ENCODE measurements around the gene UBE2D2.

The UBE2D2 gene

DNA sequence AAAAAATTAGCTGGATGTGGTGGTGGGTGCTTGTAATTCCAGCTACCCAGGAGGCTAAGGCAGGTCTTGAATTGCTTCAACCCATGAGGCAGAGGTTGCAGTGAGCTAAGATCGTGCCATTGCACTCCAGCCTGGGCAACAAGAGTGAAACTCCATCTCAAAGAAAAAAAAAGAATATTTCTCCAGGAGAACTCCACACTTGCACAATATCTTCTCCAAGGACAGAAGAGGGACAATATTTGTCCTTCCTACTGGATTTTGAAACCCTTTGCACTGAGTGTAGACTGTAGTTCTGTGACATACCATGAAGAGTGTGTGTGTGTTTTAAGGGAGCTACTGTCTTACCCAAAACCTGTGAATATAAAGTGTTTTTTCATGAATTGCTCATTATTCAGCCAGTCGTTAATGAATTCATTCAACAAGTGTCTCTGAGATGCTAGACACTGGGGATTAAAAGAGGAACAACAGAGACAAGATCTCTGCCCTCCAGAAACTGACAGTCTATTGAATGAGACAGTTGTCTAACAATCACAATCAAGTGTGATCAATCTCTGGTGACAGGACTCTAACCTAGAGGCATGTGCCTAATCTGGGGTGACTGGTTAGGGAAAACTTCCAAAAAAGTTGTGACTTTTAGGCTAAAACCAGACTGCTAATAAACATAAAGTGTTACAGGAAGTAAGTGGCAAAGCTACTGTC lies 9.8 kb upstream of the UBE2D2 start:
- H3K27me3 ChIP-seq (ENCODE audit: control insufficient read depth, insufficient read depth, low read length): no peaks in the 10 kb centered on the region
- no peaks in the 10 kb centered on the region for H3K9me3 ChIP-seq (ENCODE audit: control insufficient read depth, low read depth, low read length)
- no peaks in the 10 kb centered on the region for H3K36me3 ChIP-seq (ENCODE audit: control insufficient read depth, low read depth, low read length)
- H3K9ac ChIP-seq (ENCODE audit: low read length): no peak overlapping the region
- no peak overlapping the region for H3K4me3 ChIP-seq (ENCODE audit: low read length)
- no peak overlapping the region for H3K27ac ChIP-seq (ENCODE audit: low read length)
- H3K4me1 ChIP-seq (ENCODE audit: control insufficient read depth, low read depth, low read length): no peaks in the 10 kb centered on the region

DNA sequence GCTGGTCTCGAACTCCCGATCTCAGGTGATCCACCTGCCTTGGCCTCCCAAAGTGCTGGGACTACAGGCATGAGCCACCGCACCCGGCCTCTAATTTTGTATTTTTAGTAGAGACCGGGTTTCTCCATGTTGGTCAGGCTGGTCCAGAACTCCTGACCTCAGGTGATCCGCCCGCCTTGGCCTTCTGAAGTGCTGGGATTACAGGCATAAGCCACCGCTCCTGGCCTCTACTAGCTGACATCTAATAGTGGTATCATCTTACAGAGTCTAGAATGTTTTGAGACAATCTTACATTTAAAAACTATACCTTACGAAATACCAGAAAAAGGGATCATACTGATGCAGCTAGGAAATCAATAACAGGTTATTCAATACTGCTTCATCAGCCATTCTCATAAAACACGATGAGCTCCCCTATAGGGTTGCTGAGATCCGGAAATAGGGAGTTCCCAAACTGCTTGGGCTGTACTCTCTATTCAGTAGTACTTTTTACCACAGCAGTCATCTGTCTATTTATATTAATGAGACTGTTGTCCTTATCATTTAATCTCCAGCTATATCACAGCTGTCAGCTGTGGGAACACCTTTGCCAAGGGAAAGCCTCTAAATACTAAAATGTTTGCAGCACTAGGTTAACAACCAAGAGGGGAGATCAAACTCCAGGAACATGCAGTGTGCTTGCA lies 8.1 kb upstream of the UBE2D2 start:
- no peaks in the 10 kb centered on the region for H3K4me1 ChIP-seq (ENCODE audit: control insufficient read depth, low read depth, low read length)
- no peak overlapping the region for H3K9ac ChIP-seq (ENCODE audit: low read length)
- H3K27me3 ChIP-seq (ENCODE audit: control insufficient read depth, insufficient read depth, low read length): no peaks in the 10 kb centered on the region
- no peak overlapping the region for H3K4me3 ChIP-seq (ENCODE audit: low read length)
- no peaks in the 10 kb centered on the region for H3K36me3 ChIP-seq (ENCODE audit: control insufficient read depth, low read depth, low read length)
- H3K9me3 ChIP-seq (ENCODE audit: control insufficient read depth, low read depth, low read length): no peaks in the 10 kb centered on the region
- no peak overlapping the region for H3K27ac ChIP-seq (ENCODE audit: low read length)

DNA sequence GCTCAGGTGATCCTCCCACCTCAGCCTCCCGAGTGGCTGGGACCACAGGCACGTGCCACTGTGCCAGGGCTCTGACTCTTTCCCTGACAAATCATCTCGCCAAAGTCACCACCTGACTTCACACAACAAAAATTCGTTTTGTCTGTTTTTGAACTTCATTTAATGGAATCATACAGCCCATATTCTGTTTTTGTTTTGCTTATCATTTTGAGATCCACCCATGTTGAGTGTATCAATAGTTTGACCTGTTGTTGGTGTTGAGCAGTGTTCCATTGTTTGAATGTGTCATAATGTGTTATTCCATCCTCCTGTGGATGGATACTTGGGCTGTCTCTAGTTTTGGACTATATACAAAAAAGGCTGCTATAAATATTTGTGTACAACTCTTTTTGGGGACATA lies 6.9 kb upstream of the UBE2D2 start:
- H3K9ac ChIP-seq (ENCODE audit: low read length): no peak overlapping the region
- H3K4me1 ChIP-seq (ENCODE audit: control insufficient read depth, low read depth, low read length): no peaks in the 10 kb centered on the region
- H3K36me3 ChIP-seq (ENCODE audit: control insufficient read depth, low read depth, low read length): no peaks in the 10 kb centered on the region
- no peak overlapping the region for H3K4me3 ChIP-seq (ENCODE audit: low read length)
- no peaks in the 10 kb centered on the region for H3K9me3 ChIP-seq (ENCODE audit: control insufficient read depth, low read depth, low read length)
- H3K27ac ChIP-seq (ENCODE audit: low read length): no peak overlapping the region
- no peaks in the 10 kb centered on the region for H3K27me3 ChIP-seq (ENCODE audit: control insufficient read depth, insufficient read depth, low read length)

DNA sequence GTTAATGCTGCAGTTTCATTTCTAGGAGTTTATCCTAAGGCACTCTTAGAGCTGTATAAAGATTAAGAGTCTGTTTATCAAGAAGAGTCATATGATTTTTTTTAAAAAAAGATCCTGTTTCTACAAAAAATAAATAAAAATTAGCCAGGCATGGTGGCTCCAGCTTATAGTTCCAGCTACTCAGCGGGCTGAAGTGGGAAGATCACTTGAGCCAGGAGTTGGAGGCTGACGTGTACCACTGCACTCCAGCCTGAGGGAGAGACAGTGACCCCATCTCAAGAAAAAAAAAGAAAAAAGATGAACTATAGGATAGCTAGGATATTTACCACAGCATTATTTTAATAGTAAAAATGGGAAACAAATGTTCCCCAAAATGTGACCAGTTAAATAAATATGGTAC lies 3.3 kb upstream of the UBE2D2 start:
- Histone ChIP-seq H3K4me3 (ENCODE audit: low read length) (no peak overlapping the region), H3K27me3 (ENCODE audit: control insufficient read depth, insufficient read depth, low read length) (no peaks in the 10 kb centered on the region), H3K4me1 (ENCODE audit: control insufficient read depth, low read depth, low read length) (peaks cover 1% of the 10 kb centered on the region), H3K27ac (ENCODE audit: low read length) (no peak overlapping the region), H3K36me3 (ENCODE audit: control insufficient read depth, low read depth, low read length) (no peaks in the 10 kb centered on the region), H3K9ac (ENCODE audit: low read length) (no peak overlapping the region), H3K9me3 (ENCODE audit: control insufficient read depth, low read depth, low read length) (no peaks in the 10 kb centered on the region)

DNA sequence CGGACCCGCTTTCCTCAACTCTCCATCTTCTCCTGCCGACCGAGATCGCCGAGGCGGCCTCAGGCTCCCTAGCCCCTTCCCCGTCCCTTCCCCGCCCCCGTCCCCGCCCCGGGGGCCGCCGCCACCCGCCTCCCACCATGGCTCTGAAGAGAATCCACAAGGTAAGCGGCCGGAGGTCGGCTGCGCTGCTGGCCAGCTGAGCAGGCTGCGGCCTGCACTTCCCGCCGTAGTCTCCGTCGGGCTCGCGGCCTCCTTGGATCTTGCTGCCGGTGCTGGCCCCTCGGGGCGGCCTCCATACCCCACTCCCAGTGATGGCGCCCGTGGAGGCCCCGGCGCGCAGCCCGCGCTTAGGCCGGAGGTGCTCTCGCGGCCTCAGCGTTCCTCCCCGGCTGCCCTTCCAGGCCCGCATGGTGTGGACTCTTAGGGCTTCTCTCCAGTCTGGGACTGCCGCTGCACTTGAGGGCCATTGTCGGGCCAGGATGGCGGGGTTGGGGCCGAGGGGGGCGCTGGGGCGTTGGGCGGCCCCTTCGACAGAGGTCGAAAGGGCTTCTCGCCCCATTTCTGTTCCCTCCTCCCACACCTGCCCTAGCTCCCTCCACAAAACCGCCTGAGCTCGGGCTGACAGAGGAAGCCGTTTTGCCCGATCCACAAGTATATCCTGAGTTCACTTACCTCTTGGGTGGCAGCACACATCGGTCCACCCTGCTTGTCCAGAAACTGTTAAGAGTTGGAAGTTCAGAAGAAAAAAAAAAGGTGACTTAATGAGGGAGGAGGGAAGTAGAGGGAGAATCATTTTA lies 714 bp downstream of the UBE2D2 start:
- H3K9ac ChIP-seq (ENCODE audit: low read length): peak overlapping the region; percentile 89
- peak overlapping the region; percentile 72 for H3K27ac ChIP-seq (ENCODE audit: low read length)
- peak overlapping the region; percentile 97 for H3K4me3 ChIP-seq (ENCODE audit: low read length)
- H3K9me3 ChIP-seq (ENCODE audit: control insufficient read depth, low read depth, low read length): no peaks in the 10 kb centered on the region
- H3K4me1 ChIP-seq (ENCODE audit: control insufficient read depth, low read depth, low read length): peaks cover 10% of the 10 kb centered on the region
- H3K36me3 ChIP-seq (ENCODE audit: control insufficient read depth, low read depth, low read length): peaks cover 14% of the 10 kb centered on the region
- no peaks in the 10 kb centered on the region for H3K27me3 ChIP-seq (ENCODE audit: control insufficient read depth, insufficient read depth, low read length)

- no peaks in the 10 kb centered on the region for H3K9me3 ChIP-seq (ENCODE audit: control insufficient read depth, low read depth, low read length)
- H3K27me3 ChIP-seq (ENCODE audit: control insufficient read depth, insufficient read depth, low read length): no peaks in the 10 kb centered on the region
- H3K4me1 ChIP-seq (ENCODE audit: control insufficient read depth, low read depth, low read length): peaks cover 10% of the 10 kb centered on the region
- H3K36me3 ChIP-seq (ENCODE audit: control insufficient read depth, low read depth, low read length): peaks cover 14% of the 10 kb centered on the region
- no peak overlapping the region for H3K27ac ChIP-seq (ENCODE audit: low read length)
- peak overlapping the region; percentile 89 for H3K9ac ChIP-seq (ENCODE audit: low read length)
- peak overlapping the region; percentile 97 for H3K4me3 ChIP-seq (ENCODE audit: low read length)
Observed at GRCh38 chr5:139562847-139563246, 1.7 kb downstream of the UBE2D2 start.

- Histone ChIP-seq H3K4me1 (ENCODE audit: control insufficient read depth, low read depth, low read length) (peaks cover 10% of the 10 kb centered on the region), H3K27ac (ENCODE audit: low read length) (no peak overlapping the region), H3K27me3 (ENCODE audit: control insufficient read depth, insufficient read depth, low read length) (no peaks in the 10 kb centered on the region), H3K4me3 (ENCODE audit: low read length) (no peak overlapping the region), H3K9ac (ENCODE audit: low read length) (no peak overlapping the region), H3K9me3 (ENCODE audit: control insufficient read depth, low read depth, low read length) (no peaks in the 10 kb centered on the region), H3K36me3 (ENCODE audit: control insufficient read depth, low read depth, low read length) (peaks cover 28% of the 10 kb centered on the region)
Observed at GRCh38 chr5:139565411-139566305, 4.5 kb downstream of the UBE2D2 start.

- no peaks in the 10 kb centered on the region for H3K9me3 ChIP-seq (ENCODE audit: control insufficient read depth, low read depth, low read length)
- H3K36me3 ChIP-seq (ENCODE audit: control insufficient read depth, low read depth, low read length): peaks cover 30% of the 10 kb centered on the region
- no peak overlapping the region for H3K9ac ChIP-seq (ENCODE audit: low read length)
- peaks cover 10% of the 10 kb centered on the region for H3K4me1 ChIP-seq (ENCODE audit: control insufficient read depth, low read depth, low read length)
- no peak overlapping the region for H3K4me3 ChIP-seq (ENCODE audit: low read length)
- H3K27ac ChIP-seq (ENCODE audit: low read length): no peak overlapping the region
- H3K27me3 ChIP-seq (ENCODE audit: control insufficient read depth, insufficient read depth, low read length): no peaks in the 10 kb centered on the region
Observed at GRCh38 chr5:139566611-139567010, 5.5 kb downstream of the UBE2D2 start.

DNA sequence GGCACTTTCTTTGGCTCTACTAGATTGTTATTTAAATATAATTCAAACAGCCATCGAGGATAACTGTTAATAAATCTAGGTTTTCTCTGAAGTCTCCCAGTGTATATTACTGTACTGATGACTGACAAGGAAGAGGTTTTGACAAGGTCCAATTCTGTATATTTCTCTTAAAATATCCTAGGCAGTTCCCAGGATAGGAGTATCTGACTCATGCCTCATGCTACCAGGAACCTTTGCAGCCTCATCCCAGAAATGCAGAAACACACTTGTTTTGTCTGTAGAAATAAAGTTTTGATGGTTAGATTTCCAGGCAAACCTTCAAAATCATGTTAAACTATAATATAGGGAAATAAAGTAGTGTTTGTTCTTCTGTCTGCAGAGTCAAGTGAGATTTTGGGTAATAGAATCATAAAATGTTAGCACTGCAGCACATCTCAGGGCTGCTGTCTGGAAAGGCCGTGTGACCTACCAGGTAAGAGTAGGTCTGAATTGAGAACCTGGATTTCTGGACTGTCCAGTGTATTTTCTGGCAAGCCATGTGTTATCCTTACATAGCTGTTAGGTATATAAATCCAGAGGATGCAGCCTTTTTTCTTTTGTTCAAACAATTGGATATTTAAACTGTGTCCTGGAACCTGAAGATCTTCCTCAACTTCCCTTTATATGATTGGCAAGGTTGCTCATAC lies 8.3 kb downstream of the UBE2D2 start:
- Histone ChIP-seq H3K9me3 (ENCODE audit: control insufficient read depth, low read depth, low read length) (no peaks in the 10 kb centered on the region), H3K4me1 (ENCODE audit: control insufficient read depth, low read depth, low read length) (peaks cover 3% of the 10 kb centered on the region), H3K27ac (ENCODE audit: low read length) (no peak overlapping the region)

GRCh38 chr5:139571543-139571942 lies 10.4 kb downstream of the UBE2D2 start:
- H3K36me3 ChIP-seq (ENCODE audit: control insufficient read depth, low read depth, low read length): peaks cover 20% of the 10 kb centered on the region
- no peak overlapping the region for H3K9ac ChIP-seq (ENCODE audit: low read length)

More for the DNA sequence above, 8.3 kb downstream of the UBE2D2 start:
- Histone ChIP-seq H3K27me3 (ENCODE audit: control insufficient read depth, insufficient read depth, low read length) (no peaks in the 10 kb centered on the region), H3K4me3 (ENCODE audit: low read length) (no peak overlapping the region), H3K36me3 (ENCODE audit: control insufficient read depth, low read depth, low read length) (peaks cover 30% of the 10 kb centered on the region), H3K9ac (ENCODE audit: low read length) (no peak overlapping the region)

More at GRCh38 chr5:139571543-139571942, 10.4 kb downstream of the UBE2D2 start:
- Histone ChIP-seq H3K27ac (ENCODE audit: low read length) (no peak overlapping the region), H3K27me3 (ENCODE audit: control insufficient read depth, insufficient read depth, low read length) (no peaks in the 10 kb centered on the region), H3K4me1 (ENCODE audit: control insufficient read depth, low read depth, low read length) (peaks cover 3% of the 10 kb centered on the region), H3K9me3 (ENCODE audit: control insufficient read depth, low read depth, low read length) (no peaks in the 10 kb centered on the region), H3K4me3 (ENCODE audit: low read length) (no peak overlapping the region)
